Measurements from ENCODE around the gene MYO5B. TPM values are rescaled to one million over a fixed set of nuclear protein-coding genes. Genes with fewer than 3 reads are reported as not detected.

The MYO5B gene
- polyA plus RNA-seq, 1 of the 3 experiments (the other 2 are of a cell fraction) = 1.3 TPM

GRCh38 chr18:49842656-49843055 is 352.3 kb downstream of the MYO5B start:
- ChIA-PET POLR2A (no interaction called here), CTCF (no interaction called here)
- DNase-seq = no peak
- Histone ChIP-seq H3K36me3 (replicated peaks in 1 of 2; ENCODE audit: control insufficient read depth in 1 of 2, insufficient read depth in 2 of 2, low read length in 1 of 2) (no peaks in the 10 kb centered on the region), H3F3A (replicated peaks; ENCODE audit: insufficient read depth) (no peaks in the 10 kb centered on the region), H3K9me3 (no peaks in the 10 kb centered on the region), H3K4me1 (ENCODE audit: control insufficient read depth in 1 of 2, insufficient read depth in 2 of 2, low read depth in 1 of 2, low read length in 1 of 2) (peaks cover 0 to 15% of the 10 kb centered on the region in 2 experiments; a peak in 1 of 4 replicates), H4K20me1 (ENCODE audit: insufficient read depth) (no peaks in the 10 kb centered on the region), H3K27ac (ENCODE audit: low read depth in 2 of 2, low read length in 1 of 2) (no peak overlapping the region), H3K9me2 (no peaks in the 10 kb centered on the region), H2AFZ (ENCODE audit: low read depth) (no peak overlapping the region), H3K27me3 (ENCODE audit: insufficient read depth) (no peaks in the 10 kb centered on the region), H3K9ac (no peak overlapping the region), H3K79me2 (ENCODE audit: insufficient read depth) (no peaks in the 10 kb centered on the region), H3K4me3 (ENCODE audit: low read depth in 2 of 2, low read length in 1 of 2) (no peak overlapping the region), H3K4me2 (no peak overlapping the region)
- TF ChIP-seq GATA2 (CRISPR knock-in tag; IDR thresholded peaks at IDR 0.05) (no peak), ZBTB33 (IDR thresholded peaks at IDR 0.05; ENCODE audit: borderline replicate concordance, low read depth) (no peak), REST (IDR thresholded peaks at IDR 0.05; ENCODE audit: low read depth, low read length) (no peak), MEF2A (IDR thresholded peaks at IDR 0.05; ENCODE audit: borderline replicate concordance, low read depth) (no peak), USF1 (IDR thresholded peaks at IDR 0.05; ENCODE audit: borderline replicate concordance, low read depth) (no peak), NRF1 (IDR thresholded peaks at IDR 0.05; ENCODE audit: low read depth, low read length) (no peak), IRF3 (IDR thresholded peaks at IDR 0.05; ENCODE audit: low read depth, low read length) (no peak), SMC3 (IDR thresholded peaks at IDR 0.05; ENCODE audit: low read depth, low read length) (no peak), RFX5 (IDR thresholded peaks at IDR 0.05; ENCODE audit: low read length) (no peak), POLR2AphosphoS5 (IDR thresholded peaks at IDR 0.05; ENCODE audit: low read depth, low read length) (no peak), GABPA (IDR thresholded peaks at IDR 0.05; ENCODE audit: low read depth) (no peak), NFIC (IDR thresholded peaks at IDR 0.05; ENCODE audit: borderline replicate concordance) (no peak), TEAD4 (IDR thresholded peaks at IDR 0.05; ENCODE audit: borderline replicate concordance, insufficient read depth) (no peak), FOXJ3 (CRISPR knock-in tag; IDR thresholded peaks at IDR 0.05) (no peak), CHD2 (IDR thresholded peaks at IDR 0.05; ENCODE audit: low read length, partially characterized antibody) (no peak)
- 83% methylated on average over 1 of the region's 4 CpGs for WGBS (ENCODE audit: low lambda C conversion rate)

Measured in SK-N-SH (cell line).